Activated T-cell treated with anti-CD3 and anti-CD28 coated beads, Interleukin-2, amount 50 U/mL, for 1 hour (primary cell): ENCODE results near the gene RPTOR.

Source experiments
- DNase-seq: peaks from one replicate; pipeline ENCODE4 v3.0.0-alpha.2; 2020

Gene RPTOR

DNA sequence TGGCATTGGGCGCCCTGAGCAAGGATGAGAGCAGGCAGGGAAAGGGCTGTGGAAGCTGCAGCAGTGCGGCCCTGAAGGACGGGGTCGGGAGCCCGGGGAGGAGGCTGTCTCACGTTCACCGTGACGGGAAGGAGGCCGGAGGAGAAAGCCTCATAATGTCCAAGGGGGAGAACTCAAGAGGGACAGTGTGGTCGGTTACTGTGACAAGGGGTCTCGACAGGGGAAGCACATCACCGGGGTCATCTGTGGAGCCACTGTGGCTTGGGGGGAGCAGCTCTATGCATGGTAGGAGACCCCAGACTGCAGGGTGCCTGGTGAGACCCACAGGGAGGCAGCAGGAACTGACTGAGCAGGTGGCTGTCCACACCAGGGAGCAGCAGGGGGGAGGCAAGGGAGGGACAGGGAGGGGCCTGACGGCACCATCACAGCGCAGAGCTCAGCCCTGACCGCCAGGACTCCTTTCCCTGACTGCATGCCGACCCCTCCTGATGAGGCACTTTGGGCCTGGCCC lies 292.4 kb downstream of the RPTOR start:
- no peak for DNase-seq

DNA sequence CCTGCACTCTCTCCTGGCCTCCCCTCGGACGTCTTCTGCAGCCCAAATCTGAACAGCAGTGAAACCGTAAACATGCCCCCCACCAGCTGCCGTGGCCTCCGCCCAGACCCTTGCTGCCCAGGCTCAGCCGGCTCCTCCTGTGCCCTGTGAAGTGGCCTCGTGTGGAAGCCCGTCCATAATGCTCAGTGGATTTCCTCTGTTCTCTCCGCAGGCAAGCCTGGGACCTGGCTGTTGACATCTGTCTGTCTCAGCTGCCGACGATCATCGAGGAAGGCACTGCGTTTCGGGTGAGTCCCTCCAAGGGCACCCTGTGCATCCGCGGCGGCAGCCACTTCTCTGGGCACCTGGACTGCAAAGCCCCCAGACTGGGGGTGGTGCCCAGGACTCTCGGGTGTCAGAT lies 293.1 kb downstream of the RPTOR start:
- DNase-seq: no peak

DNA sequence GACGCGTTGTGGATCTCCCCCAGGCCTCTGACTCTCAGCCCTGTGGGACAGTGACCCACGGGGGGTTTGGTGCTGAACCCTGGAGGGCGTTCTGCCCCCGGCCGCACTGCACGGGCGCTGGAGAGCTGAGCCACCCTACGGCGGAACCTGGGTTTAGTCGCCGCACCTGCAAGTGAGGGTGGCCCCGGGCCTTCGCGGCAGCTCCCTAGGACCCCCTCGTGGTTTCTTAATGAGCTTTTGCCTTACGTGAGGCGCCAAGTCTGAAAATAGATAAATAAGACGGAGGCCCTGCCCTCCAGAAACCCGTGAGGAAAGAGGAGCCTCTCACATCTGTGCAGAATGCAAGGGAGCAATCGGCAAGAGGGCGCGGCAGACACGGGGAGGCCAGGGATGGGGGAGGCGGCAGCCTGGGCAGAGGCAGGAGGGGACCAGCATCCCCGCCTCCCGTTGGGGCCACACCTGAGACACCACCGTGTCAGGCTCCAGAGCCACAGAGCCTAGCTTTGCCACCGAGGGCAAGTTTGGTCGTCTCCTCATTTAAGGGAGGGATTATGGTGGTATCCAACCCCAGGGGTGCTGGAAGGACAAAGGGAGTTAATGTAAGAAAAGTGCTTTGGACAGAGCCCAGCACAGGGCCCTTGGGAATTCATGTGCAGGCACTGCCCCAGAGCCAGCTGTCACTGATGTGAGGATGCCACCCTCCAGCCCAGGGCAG lies 293.8 kb downstream of the RPTOR start:
- no peak for DNase-seq

GRCh38 chr17:80839026-80839345 lies 294.3 kb downstream of the RPTOR start:
- no peak for DNase-seq

- DNase-seq: no peak
These were observed 294.9 kb downstream of the RPTOR start for GRCh38 chr17:80839511-80839941.

GRCh38 chr17:80839970-80840369 lies 295.3 kb downstream of the RPTOR start:
- DNase-seq: no peak

DNA sequence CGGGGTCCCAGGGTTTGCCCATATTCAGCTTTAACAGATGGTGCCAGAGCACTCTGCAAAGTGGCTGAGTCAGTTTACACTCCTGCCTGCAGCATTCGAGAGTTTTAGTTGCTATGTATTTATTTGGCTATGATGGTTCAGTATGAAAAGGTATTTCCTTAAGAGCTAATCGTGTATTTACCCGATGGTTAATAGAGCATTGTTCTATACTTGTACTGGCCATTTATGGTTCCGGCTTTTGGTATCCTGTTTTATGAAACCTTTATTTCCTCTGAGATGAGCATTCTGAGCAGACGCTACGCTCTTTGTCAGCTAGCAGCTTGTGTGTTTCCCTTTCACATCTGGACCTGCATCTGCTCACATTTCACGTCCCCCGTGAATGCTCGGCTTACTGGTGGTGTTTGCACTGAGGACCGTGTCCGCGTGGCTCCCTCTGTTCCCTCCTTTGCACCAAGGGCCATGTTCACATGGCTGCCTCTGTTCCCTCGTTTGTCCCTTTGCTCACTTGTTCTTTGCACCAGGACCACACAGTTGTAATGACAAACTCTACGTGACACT lies 297.9 kb downstream of the RPTOR start:
- DNase-seq: no peak

GRCh38 chr17:80843741-80844156 lies 299.1 kb downstream of the RPTOR start:
- DNase-seq: peak; percentile 4

GRCh38 chr17:80844418-80844990 lies 299.9 kb downstream of the RPTOR start:
- peak; percentile 12 for DNase-seq

DNA sequence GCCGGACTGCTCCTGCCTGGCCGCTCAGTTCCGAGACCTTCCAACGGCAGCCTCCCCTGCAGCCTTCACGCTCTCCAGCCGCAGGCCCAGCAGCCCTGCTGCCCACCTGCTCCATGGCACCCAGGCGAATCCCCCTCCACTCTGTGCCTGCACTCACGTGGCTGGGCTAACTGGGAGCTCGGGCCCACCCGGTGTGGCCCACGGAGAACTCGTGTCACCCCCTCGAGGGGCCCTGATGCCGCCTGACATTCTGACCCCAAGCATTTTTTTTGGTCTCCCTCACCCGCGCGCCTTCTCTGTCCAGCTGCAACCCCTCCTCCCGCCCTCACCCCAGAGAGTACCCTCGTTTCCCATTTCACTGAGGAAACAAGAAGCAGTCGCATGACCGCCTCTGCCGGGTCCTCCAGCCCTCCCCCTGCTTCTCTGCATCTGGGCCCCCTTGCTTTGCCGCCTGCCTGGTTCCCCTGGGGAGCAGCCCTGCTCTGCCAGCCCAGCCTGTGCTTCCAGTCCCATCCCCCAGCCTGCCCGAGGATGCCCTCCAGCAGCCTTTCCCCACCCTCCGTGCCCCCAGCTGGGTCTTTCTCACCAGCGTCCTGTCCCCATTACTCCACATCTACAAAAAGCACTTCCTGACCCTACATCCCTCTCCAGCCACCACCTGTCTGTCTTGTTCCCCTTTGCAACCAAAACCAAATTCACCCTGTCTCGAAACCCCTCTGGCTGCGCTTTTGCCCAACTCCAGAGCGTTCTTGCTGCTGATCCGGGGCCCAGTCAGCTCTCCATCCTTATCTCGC lies 300.6 kb downstream of the RPTOR start:
- no peak for DNase-seq

- DNase-seq: no peak
These were observed 301.4 kb downstream of the RPTOR start for GRCh38 chr17:80845863-80846671.

- DNase-seq: no peak
These were observed 302.3 kb downstream of the RPTOR start for GRCh38 chr17:80846932-80847331.

DNA sequence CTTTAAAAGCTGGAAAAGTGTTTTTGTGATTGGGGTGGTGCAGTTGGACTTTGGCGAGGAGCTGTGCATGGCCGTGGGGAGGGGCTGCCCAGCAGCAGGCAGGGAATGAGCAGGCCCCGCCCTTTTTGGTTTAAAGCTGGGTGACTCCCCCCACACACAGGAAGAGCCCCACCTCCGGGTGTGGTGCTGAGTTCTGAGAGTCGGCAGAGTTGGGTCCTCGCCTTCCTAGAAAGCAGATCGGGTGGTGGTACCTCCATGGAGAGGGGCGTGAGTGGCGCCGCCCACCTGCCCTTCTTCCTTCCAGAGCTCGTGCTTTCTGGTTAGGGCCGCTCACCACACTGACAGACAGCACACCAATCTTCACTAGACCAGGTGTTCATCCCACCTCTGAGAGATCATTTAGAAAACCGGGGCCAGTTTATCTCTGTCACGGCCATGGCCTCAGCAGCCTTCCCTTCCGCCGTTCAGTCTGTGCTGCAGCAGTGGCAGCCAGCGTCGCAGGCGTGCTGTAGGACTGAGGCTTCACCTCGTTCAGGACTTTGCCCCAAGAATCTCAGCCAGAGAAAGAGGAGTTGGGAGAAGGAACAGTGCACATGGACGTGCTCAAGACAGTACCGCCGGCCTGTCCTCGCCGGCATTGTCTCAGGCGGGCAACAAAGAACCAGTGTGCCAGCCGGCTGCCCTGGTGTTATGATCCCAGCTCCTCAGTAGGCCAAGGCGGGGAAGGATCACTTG lies 303.0 kb downstream of the RPTOR start:
- DNase-seq: peak; percentile 69

DNA sequence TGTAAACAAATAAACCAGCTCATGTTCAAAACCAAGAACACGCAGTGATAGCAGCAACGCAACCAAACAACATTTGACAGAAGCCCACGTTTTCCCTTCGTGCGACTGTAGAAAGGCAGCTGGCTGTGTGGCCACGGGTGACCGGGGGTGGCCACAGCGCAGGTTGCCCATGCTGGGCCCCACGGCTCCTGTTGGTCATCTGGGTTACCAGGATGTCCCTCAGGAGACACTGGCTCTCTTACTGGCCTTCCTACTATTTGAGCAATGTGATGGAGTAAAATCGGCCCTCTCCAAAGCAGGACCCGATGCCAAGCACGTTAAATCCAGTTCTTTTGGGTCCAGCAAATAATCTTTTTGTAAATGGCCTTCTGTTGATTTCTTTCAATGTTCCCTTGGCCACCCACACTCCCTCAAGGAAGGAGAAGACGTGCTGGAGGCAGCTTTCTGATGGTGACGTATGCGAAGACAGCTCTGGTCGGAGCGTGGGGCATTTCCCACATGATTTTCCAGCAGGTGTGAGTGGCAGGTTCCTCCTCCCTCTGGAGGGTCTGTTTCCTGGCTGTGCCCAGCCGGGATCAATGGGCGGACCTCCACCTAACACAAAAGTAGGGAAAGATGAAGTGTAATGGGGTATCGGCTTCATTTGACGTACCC lies 303.9 kb downstream of the RPTOR start:
- peak; percentile 14 for DNase-seq

GRCh38 chr17:80849119-80849518 lies 304.5 kb downstream of the RPTOR start:
- no peak for DNase-seq

GRCh38 chr17:80850109-80850508 lies 305.5 kb downstream of the RPTOR start:
- no peak for DNase-seq

- DNase-seq: no peak
These were observed 306.2 kb downstream of the RPTOR start for GRCh38 chr17:80850817-80851216.

GRCh38 chr17:80851277-80851925 lies 306.8 kb downstream of the RPTOR start:
- DNase-seq: no peak

- DNase-seq: no peak
These were observed 307.9 kb downstream of the RPTOR start for GRCh38 chr17:80852476-80853015.

GRCh38 chr17:80853076-80853475 lies 308.4 kb downstream of the RPTOR start:
- DNase-seq: no peak

- DNase-seq: no peak
These were observed 309.6 kb downstream of the RPTOR start for GRCh38 chr17:80854220-80854619.
